ENCODE results near the gene ARID3B.
"Not testable (repeated sequence)": the region's sequence is repeated elsewhere in the genome, so short reads cannot be mapped to it uniquely, and the experiment has no call there.

The ARID3B gene

DNA sequence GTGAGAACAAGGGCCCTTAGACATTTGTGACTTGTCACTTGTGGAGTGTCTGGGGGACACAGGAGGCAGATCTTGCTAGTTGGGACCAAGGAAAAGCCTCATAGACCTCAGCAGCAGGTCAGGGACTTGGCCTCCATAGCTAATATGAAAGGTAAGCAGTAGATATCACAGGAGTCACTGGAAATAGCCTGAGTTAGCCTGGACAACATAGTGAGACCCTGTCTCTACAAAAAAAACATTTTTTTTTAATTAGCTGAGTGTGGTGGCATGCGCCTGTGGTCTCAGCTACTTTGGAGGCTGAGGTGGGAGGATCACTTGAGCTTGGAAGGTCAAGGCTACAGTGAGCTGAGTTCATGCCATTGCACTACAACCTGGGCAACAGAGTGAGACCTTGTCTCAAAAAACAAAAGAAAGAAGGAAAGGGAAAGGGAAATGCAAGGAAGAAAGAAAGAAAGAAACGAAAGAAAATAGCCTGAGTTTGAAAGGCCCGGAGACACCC, 37.5 kb downstream of the ARID3B start:
- DNase-seq: no peak

- DNase-seq: no peak
Measured at GRCh38 chr15:74579001-74579400, 38.0 kb downstream of the ARID3B start.

DNA sequence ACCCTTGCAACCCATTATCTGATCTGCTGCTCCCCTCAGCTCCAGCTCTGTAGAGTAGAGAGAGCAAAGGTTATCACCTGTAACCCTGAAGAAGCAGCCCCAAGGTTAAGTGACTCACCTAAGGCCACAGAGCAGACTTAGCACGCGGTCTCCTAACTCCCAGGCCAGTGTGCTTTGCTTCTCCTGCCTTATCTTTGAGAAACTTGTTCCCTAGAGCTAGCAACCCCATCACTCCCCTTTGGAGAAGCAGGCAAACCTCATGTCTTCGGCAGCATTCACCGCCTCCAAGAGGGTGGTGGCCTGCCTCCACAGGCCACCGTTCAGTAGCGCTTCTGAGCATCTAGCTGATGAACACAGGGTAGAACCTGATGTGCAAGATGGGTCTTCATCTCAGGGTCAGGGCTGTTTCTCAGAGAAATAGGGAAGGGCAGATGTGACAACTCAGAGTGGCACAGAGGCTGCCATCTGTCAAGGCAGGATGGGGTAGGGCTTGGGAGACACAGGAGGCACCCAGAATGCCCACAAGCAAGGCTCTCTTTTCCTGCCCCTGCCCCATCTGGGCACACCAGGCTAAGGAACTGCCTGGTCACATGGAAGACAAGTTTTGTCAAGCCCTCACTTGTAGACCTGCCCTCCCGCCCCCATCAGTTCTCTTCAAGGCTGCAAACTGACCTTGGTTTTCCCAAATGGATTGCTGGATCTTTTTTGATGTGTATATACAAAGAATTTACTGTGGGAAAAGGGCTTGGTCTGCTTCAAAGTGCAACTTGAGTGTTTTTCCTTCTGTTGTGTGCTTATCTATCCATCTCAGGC, 39.7 kb downstream of the ARID3B start:
- no peak for DNase-seq

DNA sequence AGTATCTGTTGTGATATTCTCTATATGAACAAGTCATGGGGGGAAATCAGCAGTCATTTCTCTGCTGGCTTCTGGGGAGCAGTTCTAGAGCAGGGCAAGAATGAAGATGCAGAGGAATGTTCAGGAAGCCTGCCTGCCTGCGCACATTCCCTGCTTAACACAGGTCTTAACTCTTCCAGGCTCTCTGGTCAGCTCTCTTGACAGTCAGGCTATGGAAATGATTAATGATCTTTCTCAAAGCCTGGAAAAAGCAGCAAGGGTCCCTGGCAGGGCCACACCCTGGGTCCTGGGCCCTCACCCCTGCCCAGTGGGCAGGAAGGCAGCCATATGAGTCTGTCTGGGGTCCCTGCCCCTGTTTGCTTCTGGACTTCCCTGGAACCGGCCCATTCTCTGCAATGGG, 43.2 kb downstream of the ARID3B start:
- no peak for DNase-seq

GRCh38 chr15:74584779-74585178, 43.8 kb downstream of the ARID3B start:
- DNase-seq: peak; percentile 66

DNA sequence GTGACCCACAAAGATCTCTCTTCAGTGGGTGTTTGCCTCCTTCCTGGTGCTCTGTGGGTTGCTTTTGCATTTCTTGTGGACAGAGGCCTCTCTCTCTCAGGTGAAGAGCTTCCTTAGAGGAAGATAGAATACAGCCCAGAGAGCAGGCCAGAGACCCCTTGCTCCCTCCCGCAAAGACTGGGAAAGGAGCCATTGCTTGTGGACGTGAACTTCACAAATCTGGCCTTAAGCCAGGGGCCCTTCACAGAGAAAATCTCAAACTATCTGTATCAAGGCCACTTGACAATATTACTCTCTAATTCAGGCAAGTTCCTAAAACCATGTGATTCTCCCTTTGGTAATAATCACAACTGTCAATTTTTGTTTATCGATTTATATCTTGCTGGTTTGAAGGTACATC, 44.2 kb downstream of the ARID3B start:
- no peak for DNase-seq

DNA sequence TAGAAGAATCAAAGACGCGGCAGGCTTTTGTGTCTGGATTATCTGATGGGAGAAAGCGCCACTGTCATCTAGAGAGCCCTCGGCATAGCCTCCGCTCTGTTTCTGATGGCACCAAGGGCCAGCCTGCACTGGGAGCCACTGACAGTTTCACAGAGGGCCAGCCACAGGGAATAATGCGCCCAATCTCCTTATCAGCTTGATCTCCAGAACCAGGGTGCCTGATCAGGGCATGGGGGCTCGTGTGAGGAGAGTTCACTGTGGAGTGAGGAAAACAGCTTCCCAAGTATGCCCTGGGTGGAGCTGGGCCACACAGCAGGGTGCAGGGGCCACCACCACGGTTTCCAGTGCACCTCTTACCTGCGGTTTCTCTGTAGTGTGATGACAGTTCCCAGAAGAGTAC, 44.8 kb downstream of the ARID3B start:
- DNase-seq: no peak

DNA sequence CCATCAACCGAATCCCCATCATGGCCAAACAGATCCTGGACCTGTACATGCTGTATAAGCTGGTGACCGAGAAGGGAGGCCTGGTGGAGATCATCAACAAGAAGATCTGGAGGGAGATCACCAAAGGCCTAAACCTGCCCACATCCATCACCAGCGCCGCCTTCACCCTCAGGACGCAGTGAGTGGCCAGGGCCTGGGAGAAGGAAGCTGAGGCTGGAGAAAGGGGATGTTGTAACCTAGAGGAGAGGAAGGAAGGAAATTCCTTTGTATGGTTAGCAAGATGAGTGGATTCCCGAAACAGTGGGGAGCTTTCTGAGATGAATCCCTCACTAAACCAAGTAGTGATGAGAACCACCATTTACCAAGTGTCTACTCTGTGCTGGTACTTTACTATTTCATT, 48.8 kb downstream of the ARID3B start:
- DNase-seq: no peak

GRCh38 chr15:74592222-74592621, 51.2 kb downstream of the ARID3B start:
- peak; percentile 72 for DNase-seq

- DNase-seq: no peak
Measured at GRCh38 chr15:74593122-74593521, 52.1 kb downstream of the ARID3B start.

GRCh38 chr15:74594455-74594854, 53.4 kb downstream of the ARID3B start:
- DNase-seq: no peak

DNA sequence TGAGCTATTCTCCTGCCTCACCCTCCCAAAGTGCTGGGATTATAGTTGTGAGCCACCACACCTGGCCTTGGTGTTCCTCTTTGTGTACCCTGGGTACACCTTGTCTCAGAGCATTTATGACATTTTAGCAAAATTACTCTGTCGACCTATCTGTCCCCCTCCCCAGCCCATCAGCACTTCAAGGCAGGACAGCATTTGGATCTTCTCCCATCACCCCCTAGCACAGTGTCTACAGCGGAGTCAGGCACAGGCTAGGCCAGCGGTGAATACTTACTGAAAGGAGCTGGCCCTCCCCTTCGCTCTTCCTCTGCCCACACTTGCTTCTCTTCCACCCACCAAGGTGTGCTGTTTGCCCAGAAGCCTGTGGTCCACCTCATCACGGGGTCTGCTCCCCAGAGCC, 54.3 kb downstream of the ARID3B start:
- no peak for DNase-seq

DNA sequence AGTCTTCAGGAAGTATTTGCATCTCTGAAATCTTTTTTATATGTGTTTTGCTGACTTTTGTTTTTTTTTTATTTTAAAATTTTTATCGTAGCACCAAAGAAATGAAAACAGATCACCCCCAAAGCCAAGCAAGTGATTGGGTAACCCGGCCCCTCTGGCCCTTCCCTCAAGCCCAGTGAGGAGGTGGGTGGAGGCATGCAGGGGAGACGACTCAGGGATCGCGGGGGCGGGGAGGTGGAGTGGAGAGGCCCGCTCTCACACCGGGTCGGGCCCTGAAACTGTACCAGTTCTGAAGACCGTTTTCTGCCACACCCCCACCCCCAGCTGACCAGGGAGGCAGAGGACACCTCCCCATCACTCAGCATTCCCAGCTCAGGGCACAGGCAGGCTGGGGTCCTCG, 55.7 kb downstream of the ARID3B start:
- DNase-seq: not testable (repeated sequence)

GRCh38 chr15:74597146-74597705, 56.2 kb downstream of the ARID3B start:
- DNase-seq: not testable (repeated sequence)

GRCh38 chr15:74598126-74598842, 57.3 kb downstream of the ARID3B start:
- peak; percentile 79 for DNase-seq

DNA sequence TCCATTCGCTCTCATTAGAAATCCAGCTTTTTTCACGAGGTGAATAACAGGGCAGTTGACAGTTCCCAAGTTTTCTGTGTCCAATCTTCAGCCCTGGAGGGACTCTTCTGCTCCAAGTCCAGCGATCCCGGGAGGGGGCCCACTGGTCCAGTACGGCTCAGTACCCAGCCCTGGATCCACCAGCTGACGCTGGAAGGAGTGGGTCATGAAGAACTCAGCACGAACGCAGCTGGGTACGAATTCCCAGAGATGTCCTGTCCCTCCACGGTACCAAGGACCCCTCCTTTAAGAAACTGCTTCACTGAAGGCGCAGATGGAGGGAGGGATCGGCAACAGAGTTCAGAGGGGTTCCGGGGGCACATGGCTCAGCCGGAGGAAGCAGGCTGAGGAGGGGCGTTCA, 58.1 kb downstream of the ARID3B start:
- peak; percentile 43 for DNase-seq

DNA sequence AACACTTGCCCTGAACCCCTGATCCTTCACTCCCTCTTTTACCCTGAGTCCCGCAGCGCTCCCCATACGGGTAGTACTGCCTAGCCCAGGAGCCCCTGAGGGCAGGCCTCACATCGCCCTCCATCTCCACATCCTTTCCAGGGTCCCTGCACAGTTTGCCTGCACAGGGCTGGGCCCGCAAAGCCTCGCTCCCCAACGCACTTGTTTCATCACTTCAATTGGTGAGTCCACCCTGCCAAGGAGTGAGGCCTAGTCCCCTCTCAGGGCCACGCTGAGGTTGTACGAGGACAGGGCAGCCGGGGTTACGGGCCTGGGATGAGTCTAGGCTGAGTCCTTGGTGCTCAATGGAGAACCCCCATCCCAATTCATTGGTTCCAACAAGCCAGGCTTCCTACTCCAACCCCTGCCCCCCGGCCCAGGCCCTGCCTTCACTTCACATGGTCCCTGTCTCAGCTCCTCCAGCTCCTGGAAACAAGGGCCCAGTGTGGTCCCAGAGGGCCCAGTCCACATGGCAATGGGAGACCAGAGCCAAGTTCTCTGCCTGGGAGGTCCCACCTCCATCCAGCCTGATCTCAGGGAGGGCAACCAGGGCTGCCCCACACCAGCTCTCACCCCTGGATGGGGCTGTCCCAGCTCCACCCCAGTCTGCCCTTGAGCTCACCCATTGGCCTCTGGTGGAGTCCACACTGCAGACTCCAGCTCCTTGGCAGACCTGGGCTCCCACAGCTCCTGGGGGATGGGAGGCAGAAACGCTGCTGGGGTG, 62.2 kb downstream of the ARID3B start:
- no peak for DNase-seq

- no peak for DNase-seq
Measured at GRCh38 chr15:74603789-74604705, 63.0 kb downstream of the ARID3B start.

- DNase-seq: no peak
Measured at GRCh38 chr15:74604983-74605794, 64.2 kb downstream of the ARID3B start.

DNA sequence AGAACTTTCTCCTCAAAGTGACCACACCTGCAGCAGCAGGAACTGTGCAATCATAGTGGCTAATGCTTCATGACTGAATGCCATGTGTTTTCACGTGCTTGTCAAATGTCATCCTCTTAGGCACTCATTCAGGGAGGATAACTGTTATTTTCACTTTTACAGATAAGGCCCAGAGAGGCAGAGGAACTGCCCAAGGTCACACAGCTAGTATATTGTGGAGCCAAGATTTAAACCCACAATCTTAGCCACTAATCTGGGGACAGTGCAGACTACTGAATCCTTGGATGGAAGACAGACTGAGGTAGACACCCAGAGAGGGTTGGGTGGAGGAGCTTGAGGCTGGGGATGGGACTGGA, 64.8 kb downstream of the ARID3B start:
- no peak for DNase-seq

DNA sequence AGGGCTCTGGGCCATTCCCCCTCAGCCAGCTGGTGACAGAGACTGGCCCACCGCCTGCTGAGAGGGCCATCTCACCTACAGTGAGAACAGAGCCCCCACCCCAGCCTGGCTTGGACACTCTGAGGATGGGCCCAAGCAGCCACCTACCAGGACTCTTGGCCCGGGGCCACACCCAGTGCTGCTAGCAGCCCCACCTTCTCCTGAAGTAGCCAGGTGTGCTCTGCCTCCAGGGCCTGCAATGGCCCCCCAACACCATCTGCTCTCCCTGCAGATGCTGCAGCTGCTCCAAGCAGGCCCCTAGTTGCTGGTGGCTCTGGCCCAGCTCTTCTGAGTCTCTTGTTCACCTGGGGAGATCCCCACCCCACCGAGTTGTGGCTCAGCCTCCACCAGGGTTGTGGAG, 67.8 kb downstream of the ARID3B start:
- no peak for DNase-seq
